Mononuclear cell (primary cell): Measurements from ENCODE around the gene NPHP1. TPM values are rescaled to one million over a fixed set of nuclear protein-coding genes. Genes with fewer than 3 reads are reported as not detected.
"Not testable (repeated sequence)": the region's sequence is repeated elsewhere in the genome, so short reads cannot be mapped to it uniquely, and the experiment has no call there.

Source experiments
- H3K27me3 ChIP-seq: 2 replicates; pipeline ENCODE4 v1.6.0; 2011; ENCODE audit warnings: low read length, control low read depth; ENCODE audit not compliant: insufficient read depth
- H3K4me1 ChIP-seq: 2 replicates; pipeline ENCODE4 v1.5.1; 2011; ENCODE audit warnings: mild to moderate bottlenecking, low read length, control low read depth; ENCODE audit not compliant: insufficient read depth
- H3K4me3 ChIP-seq: 2 replicates; pipeline ENCODE4 v1.5.1; 2011; ENCODE audit warnings: mild to moderate bottlenecking, low read length, moderate library complexity
- H3K9me3 ChIP-seq: 2 replicates; pipeline ENCODE4 v1.5.1; 2011; ENCODE audit warnings: low read depth, mild to moderate bottlenecking, control low read depth, low read length
- total RNA-seq: library from RNA; depleted of rRNA; stranded (reverse); fragments of >200 nt; gene quantifications from one replicate; pipeline ENCODE4 v1.2.3, GENCODE V29; 2012

Gene NPHP1
- total RNA-seq, 1 donor: 0.52 TPM

- Histone ChIP-seq H3K4me1 (no peaks in the 10 kb centered on the region), H3K9me3 (no peaks in the 10 kb centered on the region), H3K27me3 (no peaks in the 10 kb centered on the region), H3K4me3 (no peak overlapping the region)
These were observed 79.7 kb downstream of the NPHP1 start for GRCh38 chr2:110124939-110125691.

DNA sequence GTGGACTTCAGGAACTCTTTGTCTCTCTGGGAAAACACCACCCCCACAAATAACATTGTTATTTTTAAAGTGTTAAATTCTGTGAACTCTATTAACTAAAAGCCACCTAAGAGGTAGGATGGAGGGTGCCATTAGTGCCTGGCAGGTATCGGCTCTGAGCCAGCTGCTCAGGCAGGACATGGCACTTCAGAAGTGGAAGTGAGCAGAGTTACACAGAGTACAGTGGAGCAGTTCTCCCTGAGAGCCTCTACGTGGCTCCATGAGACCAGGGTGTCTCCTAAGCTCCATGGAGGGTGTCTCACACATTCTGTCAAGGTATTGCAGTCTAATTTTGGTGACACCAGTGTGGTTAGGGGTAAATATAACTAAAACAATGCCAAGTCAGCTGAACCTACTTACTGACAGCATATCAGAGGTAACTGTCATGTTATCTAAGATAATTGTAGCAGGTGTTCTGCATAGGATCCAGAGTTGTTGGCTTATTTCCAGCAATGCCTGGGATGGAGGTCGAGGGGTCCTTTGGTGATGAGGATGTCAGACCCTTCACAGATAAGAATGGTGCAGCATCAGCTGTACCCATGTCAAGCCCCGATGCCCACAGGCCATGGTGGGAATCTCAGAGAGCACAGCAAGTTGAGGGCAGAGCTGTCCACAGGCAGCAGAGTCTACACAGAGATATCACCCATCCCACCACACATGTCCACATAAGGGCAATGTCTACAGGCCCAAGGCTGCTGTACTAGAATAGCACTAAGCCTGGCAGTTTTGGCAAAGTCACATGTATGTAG lies 80.6 kb downstream of the NPHP1 start:
- Histone ChIP-seq H3K27me3 (no peaks in the 10 kb centered on the region), H3K9me3 (no peaks in the 10 kb centered on the region), H3K4me3 (no peak overlapping the region), H3K4me1 (no peaks in the 10 kb centered on the region)

DNA sequence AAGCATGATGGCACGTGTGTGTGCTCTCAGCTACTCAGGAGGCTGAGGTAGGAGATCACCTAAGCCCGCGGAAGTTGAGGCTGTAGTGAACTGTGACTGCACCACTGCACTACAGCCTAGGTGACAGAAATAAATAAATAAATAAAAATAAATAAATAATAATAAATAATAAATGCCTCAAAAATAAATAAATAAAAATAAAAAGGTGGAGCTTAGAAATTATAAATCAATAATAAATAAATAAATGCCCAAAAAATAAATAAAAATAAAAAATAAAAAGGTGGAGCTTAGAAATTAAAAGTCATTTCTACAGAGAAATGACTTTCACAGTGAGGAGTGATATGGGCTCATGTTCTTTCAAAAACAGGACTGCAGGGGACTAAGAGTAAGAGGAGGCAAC lies 83.2 kb downstream of the NPHP1 start:
- Histone ChIP-seq H3K27me3 (peaks cover 14% of the 10 kb centered on the region), H3K4me3 (no peak overlapping the region), H3K9me3 (no peaks in the 10 kb centered on the region), H3K4me1 (no peaks in the 10 kb centered on the region)

- H3K9me3 ChIP-seq: no peaks in the 10 kb centered on the region
- H3K4me1 ChIP-seq: no peaks in the 10 kb centered on the region
- peaks cover 20% of the 10 kb centered on the region for H3K27me3 ChIP-seq
- no peak overlapping the region for H3K4me3 ChIP-seq
These were observed 83.8 kb downstream of the NPHP1 start for GRCh38 chr2:110121052-110121334.

DNA sequence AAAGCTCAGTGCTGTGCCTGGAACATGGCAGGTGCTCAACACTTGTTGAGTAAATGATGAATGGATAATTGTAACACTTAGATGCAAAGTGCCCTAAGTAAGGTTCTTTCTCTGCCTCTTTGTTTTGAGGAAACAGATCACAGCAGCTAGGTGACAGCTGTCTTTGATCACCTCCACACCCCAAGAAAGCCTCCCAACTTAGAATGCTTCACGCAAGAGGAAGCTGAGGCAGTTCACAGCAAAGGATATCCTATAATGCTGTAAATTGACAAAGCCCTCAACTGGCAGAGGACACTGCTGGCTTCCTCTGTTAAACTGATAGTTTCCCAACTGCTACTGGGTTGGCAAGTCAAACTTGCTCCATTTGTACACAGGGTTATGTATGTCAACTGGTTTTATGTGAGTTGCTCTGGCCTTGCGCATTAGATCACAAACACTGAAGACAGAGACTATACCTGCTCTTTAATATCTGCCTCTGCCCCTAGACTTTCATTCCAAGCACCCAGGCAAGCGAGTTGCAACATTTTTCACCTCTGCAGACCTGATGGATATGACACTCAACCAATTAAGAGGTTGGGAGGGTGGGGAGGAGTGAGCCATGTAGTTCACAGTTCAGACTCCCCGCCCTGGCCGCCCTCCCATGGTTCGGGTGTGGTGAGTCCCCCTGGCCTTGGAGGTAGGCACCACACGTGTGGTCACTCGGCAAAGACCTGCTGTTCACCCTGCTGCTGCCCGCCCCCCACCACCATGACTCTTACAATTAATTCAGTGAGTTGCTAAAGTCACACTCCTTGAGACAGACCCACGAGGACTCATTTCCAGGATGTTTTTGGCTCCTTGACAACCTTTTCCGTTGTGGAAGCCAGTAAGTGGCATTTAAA lies 84.4 kb downstream of the NPHP1 start:
- Histone ChIP-seq H3K27me3 (peaks cover 23% of the 10 kb centered on the region), H3K4me3 (no peak overlapping the region), H3K4me1 (no peaks in the 10 kb centered on the region), H3K9me3 (no peaks in the 10 kb centered on the region)

- H3K9me3 ChIP-seq: no peaks in the 10 kb centered on the region
- H3K4me3 ChIP-seq: no peak overlapping the region
- H3K4me1 ChIP-seq: no peaks in the 10 kb centered on the region
- peaks cover 35% of the 10 kb centered on the region for H3K27me3 ChIP-seq
These were observed 88.6 kb downstream of the NPHP1 start for GRCh38 chr2:110116033-110116710.

GRCh38 chr2:110115291-110116032 lies 89.4 kb downstream of the NPHP1 start, which contains the start of gene MALL:
Gene MALL, minus strand, starts transcription at chr2:110115822. Its CDS starts 30 bp downstream, at chr2:110115792.
- H3K27me3 ChIP-seq: peaks cover 35% of the 10 kb centered on the region
- H3K4me1 ChIP-seq: no peaks in the 10 kb centered on the region
- no peaks in the 10 kb centered on the region for H3K9me3 ChIP-seq
- H3K4me3 ChIP-seq: no peak within 1 kb of the TSS

GRCh38 chr2:110114831-110115255 lies 90.0 kb downstream of the NPHP1 start:
- Histone ChIP-seq H3K4me3 (no peak overlapping the region), H3K9me3 (no peaks in the 10 kb centered on the region), H3K27me3 (peaks cover 35% of the 10 kb centered on the region), H3K4me1 (no peaks in the 10 kb centered on the region)

DNA sequence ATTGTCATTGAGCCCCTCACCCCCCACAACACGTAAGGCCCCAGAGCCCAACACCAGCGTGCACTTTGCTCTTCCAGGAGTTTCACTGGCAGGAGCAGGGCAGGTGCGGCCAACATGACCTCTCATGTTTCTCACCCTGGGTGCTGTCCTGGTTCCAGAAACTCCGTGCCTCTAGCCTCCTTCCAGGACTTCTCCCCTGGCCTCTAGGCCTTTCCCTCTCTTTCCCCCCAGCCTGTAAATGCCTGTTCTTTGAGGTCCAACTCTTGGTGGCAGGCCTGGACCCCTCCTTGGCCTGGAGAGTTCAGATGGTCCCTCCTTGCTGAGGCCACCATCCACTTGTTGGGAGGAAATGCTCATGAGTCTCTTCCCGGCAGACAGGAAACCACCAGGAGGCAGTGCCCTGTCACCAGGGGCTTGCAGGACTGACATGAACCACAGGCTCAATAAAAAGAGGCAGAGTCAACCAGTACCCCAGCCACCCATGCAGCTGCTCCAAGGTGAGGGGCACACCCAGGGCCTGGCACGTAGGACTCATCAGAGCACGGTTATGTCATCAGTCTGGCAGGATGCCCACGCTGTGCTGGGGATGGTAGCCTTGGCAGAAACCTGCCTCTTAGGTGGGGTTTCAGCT lies 90.7 kb downstream of the NPHP1 start:
- no peak overlapping the region for H3K4me3 ChIP-seq
- H3K4me1 ChIP-seq: no peaks in the 10 kb centered on the region
- peaks cover 35% of the 10 kb centered on the region for H3K27me3 ChIP-seq
- H3K9me3 ChIP-seq: no peaks in the 10 kb centered on the region

GRCh38 chr2:110108291-110108690 lies 96.5 kb downstream of the NPHP1 start:
- not testable (repeated sequence) for H3K4me1 ChIP-seq, H3K9me3 ChIP-seq, H3K27me3 ChIP-seq, H3K4me3 ChIP-seq

DNA sequence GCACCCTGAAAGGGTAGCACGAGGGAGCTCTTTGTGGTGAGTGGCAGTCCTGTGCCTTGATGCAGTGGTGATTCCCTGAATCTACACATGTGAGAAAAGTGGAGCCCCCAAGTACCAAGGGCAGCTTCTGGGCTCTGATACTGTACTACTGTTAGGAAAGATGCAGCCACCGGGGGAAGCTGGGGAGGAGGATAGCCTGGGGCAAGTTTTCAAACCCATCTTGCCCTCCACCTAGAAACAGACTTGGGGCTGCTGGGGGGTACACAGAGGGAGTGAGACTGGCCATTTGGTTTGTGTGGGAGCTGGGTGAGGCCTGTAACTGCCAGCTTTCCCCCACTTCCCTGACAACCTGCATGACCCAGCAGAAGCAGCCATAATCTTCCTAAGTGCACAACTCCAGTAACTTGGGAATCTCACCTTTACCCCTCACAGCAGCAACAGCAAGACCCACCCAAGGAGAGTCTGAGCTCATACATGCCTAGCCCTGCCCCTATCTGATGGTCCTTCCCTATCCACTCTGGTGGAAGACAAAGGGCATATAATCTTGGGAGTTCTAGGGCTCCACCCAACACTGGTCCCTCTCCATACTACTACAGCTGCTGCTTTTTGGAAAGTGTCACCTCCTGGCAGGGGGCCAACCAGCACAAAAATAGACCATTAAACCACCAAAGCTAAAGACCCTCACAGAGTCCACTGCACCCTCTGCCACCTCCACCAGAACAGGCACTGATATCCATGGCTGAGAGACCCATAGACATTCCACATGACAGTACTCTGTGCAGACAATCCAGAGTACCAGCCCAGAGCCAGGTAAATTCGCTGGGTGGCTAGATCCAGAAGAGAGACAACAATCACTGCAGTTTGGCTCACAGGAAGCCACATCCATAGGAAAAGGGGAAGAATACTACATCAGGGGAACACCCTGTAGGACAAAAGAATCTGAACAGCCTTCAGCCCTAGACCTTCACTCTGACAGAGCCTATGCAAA lies 97.4 kb downstream of the NPHP1 start:
- no peaks in the 10 kb centered on the region for H3K9me3 ChIP-seq
- peaks cover 2% of the 10 kb centered on the region for H3K27me3 ChIP-seq

DNA sequence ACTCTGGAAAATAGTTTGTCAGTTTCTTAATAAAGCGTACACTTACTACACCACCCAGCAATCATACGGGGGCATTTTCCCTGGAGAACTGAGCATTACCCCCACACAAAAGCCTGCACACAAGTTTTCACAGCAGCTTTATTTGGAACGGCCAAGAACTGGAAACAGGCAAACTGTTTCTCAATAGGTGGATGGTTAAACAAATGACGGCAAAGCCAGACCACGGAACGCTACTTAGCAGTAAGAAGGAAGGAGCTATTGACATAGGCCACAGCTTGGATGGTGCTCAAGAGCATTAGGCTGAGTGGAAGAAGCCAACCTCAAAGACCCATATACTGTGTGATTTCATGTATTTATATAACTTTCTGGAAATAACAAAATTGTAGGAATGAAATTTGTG lies 98.2 kb downstream of the NPHP1 start:
- H3K4me3 ChIP-seq: no peak overlapping the region

More for the DNA sequence above, 97.4 kb downstream of the NPHP1 start:
- no peak overlapping the region for H3K4me3 ChIP-seq
- H3K4me1 ChIP-seq: no peaks in the 10 kb centered on the region

More for the DNA sequence above, 98.2 kb downstream of the NPHP1 start:
- Histone ChIP-seq H3K4me1 (no peaks in the 10 kb centered on the region), H3K9me3 (no peaks in the 10 kb centered on the region), H3K27me3 (peaks cover 2% of the 10 kb centered on the region)
